Inferior parietal cortex (tissue), 1 donor: ENCODE data around the gene RAB1A.
"Not testable (repeated sequence)": the region's sequence is repeated elsewhere in the genome, so short reads cannot be mapped to it uniquely, and the experiment has no call there.

Experiments
- DNase-seq: peaks from one replicate; pipeline ENCODE4 v3.0.0-alpha.2; 2016; ENCODE audit errors: extremely low spot score

The RAB1A gene

GRCh38 chr2:65129826-65130663, at the start of gene RAB1A:
Gene RAB1A (minus strand): TSS chr2:65130106. CDS start chr2:65129915, 191 bp downstream.
- DNase-seq = peak; percentile 98

DNA sequence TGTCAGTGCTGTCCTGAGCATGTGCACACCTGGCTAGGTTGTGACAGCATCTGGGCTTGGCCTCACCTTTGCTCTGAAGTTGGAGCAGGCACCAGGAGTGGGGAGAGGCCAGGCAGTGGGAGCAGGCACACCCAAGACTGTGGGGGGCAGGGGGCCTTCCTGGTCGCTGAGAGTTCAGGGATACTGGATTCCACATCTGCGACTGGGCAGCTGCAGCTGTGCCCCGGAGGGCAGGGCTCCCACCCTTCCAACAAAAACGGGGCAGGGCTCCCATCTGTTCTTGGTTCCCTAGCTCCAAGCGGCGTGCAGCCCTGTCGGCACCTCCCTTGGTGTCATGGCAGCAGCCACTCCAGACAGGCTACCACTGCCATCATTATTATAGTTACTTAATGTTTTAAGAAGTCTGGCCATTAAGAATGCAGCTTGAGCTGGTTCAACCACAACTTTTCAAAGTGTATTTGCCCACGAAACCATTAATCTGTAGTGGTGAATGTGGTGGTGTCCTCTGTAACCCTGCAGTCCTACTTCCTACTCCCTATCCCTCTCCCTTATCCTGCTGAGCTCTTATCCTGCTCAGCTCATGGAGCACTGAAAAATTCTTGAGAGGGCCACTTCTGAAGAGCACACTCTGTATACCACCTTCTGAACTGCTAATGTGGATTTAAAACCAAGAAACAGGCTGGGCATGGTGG, 48.0 kb upstream of the RAB1A start:
- no peak for DNase-seq

DNA sequence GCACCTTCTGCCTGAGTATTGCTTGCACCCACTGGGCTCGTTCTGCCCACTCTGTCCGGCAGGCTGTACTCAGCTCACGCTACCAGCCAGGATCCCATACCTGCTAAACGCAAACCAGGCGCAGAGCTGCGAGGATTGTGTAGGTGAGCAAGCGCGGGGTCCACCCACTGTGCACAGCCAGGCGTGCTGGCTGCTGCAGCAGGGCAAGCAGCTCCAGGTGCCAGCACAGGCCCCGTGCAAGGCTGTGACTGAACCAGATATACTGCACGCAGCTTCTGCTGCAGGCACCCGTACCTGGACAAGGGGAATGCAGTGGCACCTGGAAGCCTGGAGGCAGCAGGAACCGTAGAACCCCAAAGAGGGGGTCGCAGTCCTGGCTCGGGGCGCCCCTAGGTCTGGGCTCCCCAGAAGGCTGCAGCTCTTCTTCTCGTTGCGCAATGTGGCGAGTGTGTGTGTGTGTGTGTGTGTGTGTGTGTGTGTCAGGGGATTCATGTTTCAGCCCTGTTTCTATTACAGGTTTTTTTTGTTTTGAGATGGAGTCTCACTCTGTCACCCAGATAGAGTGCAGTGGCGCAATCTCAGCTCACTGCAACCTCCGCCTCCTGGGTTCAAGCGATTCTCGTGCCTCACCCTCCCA, 46.1 kb upstream of the RAB1A start:
- DNase-seq = no peak

DNA sequence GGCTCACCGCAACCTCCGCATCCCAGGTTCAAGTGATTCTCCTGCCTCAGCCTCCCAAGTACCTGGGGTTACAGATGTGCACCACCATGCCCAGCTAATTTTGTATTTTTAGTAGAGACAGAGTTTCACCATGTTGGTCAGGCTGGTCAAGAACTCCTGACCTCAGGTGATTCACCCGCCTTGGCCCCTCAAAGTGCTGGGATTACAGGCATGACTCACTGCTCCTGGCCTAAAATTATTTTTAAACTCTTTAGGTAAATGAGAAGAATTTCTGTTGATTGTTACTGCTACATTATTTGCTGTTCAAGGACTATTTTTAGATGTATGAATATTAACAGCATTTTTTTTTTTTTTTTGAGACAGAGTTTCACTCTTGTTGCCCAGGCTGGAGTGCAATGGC, 44.1 kb upstream of the RAB1A start:
- DNase-seq = not testable (repeated sequence)

DNA sequence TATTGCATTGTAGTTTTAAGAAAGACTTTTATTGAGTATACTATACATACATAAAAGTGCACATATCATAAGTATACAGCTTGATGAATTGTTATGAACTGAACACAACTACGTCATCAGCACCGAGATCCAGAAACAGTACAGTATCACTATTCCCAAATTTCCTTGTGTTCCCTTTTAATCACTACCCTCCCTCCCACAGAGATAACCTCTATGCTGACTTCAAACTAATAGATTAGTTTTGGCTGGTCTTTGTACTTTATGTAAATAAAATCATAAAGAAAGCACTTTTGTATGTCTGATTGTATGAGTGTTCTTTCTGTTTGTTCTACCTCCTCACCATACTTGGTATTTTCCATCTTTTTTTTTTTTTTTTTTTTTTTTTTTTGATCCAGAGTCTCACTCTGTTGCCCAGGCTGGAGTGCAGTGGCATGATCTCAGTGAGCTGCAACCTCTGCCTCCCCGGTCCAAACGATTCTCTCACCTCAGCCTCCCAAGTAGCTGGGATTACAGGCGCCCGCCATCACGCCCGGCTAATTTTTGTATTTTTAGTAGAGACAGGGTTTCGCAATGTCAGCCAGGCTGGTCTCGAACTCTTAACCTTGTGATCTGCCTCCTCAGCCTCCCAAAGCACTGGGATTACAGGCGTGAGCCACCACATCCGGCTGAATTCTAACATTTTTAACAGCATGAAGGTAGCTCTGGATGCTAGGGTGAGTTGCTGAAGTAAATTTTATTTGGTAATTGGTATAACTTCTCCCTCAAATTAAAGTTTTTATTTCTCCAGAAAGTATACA, 43.3 kb upstream of the RAB1A start:
- DNase-seq = no peak

DNA sequence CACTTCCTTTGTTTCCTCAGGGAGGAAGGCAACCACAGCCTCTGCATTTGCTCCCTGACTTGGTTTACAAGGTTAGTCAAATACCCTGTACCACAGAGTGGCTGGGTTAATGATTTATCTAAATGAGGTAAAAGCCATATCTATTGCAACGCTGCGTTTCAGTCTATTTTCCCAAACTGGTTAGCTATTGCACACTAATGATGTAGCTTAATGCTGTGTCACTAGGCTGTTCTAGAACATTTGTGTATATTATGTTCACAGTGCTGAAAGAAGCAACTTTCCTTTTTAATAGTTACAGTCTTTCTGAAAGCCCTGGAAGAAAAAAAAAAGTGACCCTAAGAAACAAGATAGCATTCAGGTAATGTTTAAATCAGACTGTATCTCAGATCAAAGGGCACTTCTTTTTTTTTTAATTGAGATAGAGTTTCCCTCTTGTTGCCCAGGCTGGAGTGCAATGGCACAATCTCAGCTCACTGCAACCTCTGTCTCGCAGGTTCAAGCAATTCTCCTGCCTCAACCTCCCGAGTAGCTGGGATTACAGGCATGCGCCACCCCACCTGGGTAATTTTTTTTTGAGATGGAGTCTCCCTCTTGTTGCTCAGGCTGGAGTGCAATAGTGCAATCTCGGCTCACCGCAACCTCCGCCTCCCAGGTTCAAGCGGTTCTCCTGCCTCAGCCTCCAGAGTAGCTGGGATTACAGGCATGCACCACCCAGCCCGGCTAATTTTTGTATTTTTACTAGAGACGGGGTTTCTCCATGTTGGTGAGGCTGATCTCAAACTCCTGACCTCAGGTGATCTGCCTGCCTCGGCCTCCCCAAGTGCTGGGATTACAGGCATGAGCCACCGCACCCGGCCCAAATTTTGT, 40.9 kb upstream of the RAB1A start:
- not testable (repeated sequence) for DNase-seq

DNA sequence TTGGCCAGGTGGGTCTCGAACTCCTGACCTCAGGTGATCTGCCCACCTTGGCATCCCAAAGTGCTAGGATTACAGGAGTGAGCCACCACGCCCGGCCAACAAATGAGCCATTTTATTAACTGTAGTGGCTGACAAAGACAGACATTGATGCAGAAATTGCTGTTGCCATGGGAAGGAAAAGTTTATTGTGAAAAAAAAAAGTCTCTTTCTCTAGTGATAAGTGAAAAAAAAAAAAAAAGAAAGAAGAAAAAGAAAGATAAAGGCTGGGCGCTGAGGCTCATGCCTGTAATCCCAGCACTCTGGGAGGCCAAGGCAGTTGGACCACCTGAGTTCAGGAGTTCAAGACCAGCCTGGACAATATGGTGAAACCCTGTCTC, 39.8 kb upstream of the RAB1A start:
- no peak for DNase-seq

- no peak for DNase-seq
Observed at GRCh38 chr2:65165558-65165957, 35.7 kb upstream of the RAB1A start.

- peak; percentile 58 for DNase-seq
Observed at GRCh38 chr2:65164426-65164891, 34.6 kb upstream of the RAB1A start.

GRCh38 chr2:65161551-65162100, 31.7 kb upstream of the RAB1A start:
- no peak for DNase-seq

- DNase-seq = no peak
Observed at GRCh38 chr2:65159906-65160305, 30.0 kb upstream of the RAB1A start.

DNA sequence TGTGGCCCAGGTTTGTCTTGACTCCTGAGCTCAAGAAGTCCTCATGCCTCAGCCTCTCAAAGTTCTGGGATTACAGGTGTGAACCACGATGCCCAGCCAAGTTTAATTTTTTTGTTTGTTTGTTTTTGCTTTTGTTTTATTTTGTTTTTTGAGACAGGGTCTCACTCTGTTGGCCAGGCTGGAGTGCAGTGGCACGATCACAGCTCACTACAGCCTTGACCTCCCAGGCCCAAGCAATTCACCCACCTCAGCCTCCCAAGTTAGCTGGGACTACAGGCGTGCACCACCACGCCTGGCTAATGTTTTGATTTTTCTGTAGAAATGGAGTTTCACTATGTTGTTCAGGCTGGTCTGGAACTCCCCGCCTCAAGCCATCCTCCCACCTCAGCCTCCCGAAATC, 29.4 kb upstream of the RAB1A start:
- DNase-seq = no peak

DNA sequence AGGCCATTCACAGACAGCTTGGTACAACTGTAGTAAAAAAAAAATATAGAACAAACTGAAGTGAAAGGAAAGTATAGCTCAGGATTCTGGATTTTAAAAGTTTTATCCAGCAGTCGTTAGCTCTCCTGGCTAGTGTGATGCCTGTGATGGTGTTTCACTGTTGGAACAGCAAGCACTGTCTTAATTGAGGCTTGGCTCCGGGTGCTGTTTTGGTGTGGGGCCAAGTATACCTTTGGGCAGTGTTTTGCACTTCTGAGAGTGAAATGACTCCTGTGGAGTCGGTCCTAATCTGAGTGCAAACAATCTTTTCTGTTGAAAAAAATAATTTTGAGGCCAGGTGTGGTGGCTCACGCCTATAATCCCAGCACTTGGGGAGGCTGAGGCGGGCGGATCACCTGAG, 28.7 kb upstream of the RAB1A start:
- no peak for DNase-seq

DNA sequence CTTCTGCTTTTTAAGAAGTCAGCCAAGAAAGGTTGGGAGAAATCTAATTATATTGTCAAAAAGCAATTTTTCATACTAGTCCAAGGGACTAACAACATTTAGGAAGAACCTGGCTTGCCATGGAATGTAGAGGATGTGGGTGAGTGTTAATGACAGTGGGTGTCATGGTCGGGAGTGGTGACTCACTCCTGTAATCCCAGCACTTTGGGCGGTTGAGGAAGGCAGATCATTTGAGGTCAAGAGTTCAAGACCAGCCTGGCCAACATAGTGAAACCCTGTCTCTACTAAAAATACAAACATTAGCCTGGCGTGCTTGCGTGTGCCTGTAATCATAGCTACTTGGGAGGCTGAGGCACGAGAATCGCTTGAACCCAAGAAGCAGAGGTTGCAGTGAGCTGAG, 27.9 kb upstream of the RAB1A start:
- not testable (repeated sequence) for DNase-seq

DNA sequence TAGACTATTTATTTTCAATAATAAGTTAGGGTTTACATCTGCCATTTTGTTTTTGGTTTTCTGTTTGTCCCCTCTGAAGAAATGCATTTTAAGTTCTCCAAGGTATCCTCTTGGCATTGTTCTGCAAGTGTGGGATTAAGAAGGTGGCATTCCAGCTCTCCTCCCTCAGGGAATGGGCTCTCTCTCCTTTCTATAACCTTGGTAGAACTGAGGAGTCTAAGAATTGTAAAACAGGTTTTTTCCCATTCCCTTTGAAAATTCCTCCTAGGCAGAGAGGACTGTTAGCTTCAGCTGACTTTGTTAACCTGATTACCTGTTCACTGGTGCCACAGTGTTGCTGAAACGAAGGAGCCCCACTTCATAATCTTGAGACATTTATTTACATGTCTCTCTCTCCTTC, 26.1 kb upstream of the RAB1A start:
- DNase-seq = no peak

GRCh38 chr2:65153515-65153914, 23.6 kb upstream of the RAB1A start:
- no peak for DNase-seq

DNA sequence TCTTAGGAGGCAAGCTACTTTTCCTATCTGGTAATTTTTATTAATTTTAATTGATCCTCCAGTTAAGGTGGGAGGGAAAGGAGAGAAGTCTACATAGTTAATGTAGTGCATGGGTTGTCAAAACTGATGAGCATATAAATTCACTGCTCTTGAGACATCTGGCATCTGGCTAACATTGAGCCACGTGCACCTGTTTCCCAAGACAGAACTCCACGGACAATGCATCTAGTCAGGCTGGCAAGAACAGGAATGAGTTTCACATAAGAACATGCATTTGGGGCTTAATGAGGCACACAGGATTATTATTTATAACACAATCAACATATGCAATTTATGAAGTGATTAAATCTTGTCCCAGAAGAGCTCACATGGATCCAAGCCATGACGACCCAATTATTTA, 16.2 kb upstream of the RAB1A start:
- no peak for DNase-seq

GRCh38 chr2:65144571-65144970, 14.7 kb upstream of the RAB1A start:
- no peak for DNase-seq

- DNase-seq = peak; percentile 40
Observed at GRCh38 chr2:65142515-65142914, 12.6 kb upstream of the RAB1A start.

DNA sequence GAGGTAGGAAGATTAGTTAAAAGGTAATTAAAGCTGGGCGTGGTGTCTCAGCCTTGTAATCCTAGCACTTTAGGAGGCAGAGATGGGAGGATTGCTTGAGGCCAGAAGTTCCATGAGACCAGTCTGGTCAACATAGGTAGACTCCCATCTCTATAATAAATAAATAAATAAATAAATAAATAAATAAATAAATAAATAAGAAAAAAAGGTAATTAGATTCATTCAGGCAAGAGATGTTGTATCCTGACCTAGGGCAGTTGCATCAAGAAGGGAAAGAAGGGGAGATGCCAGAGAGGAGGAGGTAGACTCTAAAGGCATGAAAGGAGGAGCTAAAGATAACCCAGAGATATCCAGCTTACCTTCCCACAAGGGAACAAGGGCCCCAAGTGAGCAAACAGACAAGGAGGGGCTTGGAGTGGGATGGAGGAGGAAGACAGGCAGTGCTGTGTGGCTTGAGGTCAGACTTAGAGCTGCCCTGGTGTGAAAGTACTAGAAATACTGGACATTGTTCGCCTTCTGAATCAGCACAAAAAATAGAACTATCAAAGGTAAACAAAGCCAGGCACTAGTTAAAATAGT, 7.4 kb upstream of the RAB1A start:
- no peak for DNase-seq
